Esophagus mucosa (tissue), 1 donor: ENCODE results near the gene PRR5. TPM values are rescaled to one million over a fixed set of nuclear protein-coding genes. Genes with fewer than 3 reads are reported as not detected.
"Not testable (repeated sequence)": the region's sequence is repeated elsewhere in the genome, so short reads cannot be mapped to it uniquely, and the experiment has no call there.

Experiments used
- ATAC-seq: fragments of 200-7000 bp; cut with Tn5 transposase; one replicate; pipeline ENCODE4 v1.9.1; 2020
- total RNA-seq: library from RNA; stranded (reverse); gene quantifications from one replicate; pipeline ENCODE4 v1.2.4, GENCODE V29; 2023
- donor health status: DM: yes; HTN: yes; CAD: no.

Gene PRR5
- total RNA-seq, 1 donor from 2014 or later = 11.1 TPM

- ATAC-seq = no peak
These were observed 28.6 kb upstream of the PRR5 start for GRCh38 chr22:44673406-44673805.

DNA sequence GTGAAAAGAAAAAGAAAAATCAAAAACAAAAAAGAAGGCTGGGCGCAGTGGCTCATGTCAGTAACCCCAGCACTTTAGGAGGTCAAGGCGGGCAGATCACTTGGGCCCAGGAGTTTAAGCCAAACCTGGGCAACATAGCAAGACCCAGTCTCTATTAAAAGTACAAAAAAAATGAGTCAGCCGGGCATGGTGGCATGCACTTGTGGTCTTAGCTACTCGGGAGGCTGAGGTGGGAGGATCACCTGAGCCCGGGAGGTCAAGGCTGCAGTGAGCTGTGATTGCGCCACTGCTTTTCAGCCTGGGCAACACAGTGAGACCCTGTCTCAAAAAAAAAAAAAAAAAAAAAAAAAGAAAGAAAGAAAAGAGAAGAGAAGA is 26.0 kb upstream of the PRR5 start:
- ATAC-seq = not testable (repeated sequence)

- ATAC-seq = peak; percentile 68
These were observed 25.3 kb upstream of the PRR5 start for GRCh38 chr22:44676441-44677352.

DNA sequence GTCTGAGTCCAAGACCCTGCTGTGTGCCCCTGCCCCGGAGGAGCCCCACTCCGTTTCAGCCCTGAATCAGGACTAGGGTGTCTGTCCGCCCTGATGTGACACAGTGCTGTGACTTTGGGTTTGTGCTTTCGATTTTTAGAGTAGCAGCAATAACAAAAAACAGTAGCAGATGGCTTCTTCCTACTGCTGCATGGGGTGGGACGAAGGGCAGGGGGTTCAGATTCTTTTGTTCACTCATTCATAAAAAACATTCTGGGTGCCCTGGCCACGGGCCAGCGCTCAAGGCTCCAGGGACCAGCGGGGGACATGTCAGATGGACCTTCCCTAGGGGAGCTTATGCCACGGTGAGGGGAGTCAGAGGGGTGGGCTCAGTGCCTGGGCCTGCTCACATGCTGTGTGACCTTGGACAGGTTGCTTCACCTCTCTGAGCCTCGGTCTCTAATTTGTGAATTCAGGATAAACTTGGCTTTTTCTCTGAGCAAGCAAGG is 24.6 kb upstream of the PRR5 start:
- ATAC-seq = no peak

DNA sequence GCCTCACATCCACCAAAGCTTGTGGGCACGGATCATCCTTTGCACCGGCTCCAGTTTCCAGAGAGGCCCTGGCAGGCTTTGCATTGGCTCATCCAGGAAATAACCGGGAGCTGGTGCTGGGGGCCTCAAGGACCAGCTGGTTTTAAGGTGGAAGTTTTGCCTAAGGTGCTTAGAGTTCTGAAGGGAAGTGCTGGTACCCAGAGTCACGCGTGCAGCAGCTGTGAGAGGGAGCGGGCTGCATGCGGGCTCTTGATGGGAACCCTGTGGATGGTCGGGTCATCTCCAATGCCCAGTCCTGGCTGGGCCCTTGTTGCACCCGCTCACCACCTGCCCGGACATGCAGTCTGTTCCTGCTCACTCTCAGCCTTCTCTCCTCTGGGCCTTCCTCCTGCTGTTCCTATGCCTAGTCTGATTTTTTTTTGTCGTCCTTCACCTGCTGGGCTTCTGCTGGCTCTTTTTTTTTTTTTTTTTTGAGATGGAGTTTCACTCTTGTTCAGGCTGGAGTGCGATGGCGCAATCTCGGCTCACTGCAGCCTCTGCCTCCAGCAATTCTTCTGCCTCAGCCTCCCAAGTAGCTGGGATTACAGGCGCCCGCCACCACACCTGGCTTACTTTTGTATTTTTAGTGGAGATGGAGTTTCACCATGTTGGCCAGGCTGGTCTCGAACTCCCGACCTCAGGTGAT is 24.0 kb upstream of the PRR5 start:
- ATAC-seq = no peak

- ATAC-seq = no peak
These were observed 23.3 kb upstream of the PRR5 start for GRCh38 chr22:44678556-44679305.

GRCh38 chr22:44679306-44679647 is 22.7 kb upstream of the PRR5 start:
- not testable (repeated sequence) for ATAC-seq

DNA sequence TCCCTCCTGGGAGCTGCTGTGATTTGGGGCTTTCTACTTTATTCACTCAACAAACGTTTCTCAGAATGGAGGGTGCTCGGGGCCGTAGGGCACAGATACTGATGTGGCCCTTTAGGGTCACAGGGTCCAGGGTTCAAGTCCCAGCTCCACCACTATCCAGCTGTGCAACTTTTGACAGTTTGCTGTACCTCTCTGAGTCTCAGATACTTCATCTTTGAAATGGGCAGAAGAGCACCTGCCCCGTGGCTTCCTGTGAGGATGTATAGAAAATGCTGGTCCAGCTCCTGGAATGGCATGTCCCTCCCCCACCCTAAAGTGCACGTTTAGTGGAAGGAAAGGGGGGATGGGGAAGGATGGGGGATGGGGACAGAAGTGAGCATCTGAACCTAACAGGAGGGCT is 21.9 kb upstream of the PRR5 start:
- no peak for ATAC-seq

DNA sequence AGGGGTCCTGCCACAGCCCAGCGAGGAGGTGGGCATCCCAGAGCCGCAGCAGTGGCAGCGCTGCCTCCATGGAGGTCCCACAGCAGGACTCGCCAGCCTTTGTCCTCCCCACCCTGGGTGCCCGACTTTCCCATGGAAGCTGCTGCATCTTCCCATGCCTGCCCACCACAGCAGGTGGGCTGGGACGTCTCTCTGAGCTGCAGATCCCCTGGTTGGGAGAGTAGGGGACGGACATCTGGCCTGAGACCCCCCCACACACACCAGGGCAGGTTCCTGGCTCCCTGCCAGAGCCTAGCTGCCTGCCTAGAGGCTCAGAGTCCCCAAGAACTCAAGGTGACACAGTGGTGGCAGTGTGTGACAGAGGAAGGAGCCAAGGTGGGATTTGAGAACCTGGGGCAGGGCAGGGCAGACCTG is 21.5 kb upstream of the PRR5 start:
- no peak for ATAC-seq

GRCh38 chr22:44682556-44683168 is 19.3 kb upstream of the PRR5 start:
- no peak for ATAC-seq

GRCh38 chr22:44683237-44683636 is 18.8 kb upstream of the PRR5 start:
- ATAC-seq = no peak

- no peak for ATAC-seq
These were observed 18.1 kb upstream of the PRR5 start for GRCh38 chr22:44683881-44684280.

GRCh38 chr22:44684506-44685383 is 17.3 kb upstream of the PRR5 start:
- ATAC-seq = peak; percentile 85

DNA sequence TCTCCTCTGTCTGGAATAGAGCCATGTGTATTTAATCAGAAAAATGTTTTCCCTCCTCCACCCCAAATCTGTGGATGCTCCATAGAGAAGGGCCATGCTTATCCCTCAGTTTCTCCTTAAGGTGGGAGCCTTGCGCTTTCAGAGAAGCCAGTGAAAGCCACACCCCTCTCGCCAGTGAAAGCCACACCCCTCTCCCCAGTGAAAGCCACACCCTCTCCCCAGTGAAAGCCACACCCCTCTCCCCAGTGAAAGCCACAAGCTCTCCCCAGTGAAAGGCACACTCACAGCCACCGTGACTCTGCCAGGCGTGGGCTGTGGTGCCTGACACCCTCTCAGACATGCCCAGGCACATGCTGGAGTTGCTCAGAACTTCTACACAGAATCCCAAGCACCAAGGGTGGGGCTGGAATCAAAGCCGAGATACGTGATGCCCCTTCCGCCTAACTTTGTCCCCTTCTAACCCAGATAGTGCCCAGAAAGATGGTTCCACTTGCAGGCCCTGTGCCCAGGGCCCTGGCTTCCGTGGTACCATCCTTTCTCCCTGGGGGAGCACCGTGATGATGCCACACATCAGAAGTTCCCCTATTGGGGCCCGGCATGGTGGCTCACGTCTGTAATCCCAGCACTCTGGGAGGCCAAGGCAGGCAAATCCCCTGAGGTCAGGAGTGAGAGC is 16.5 kb upstream of the PRR5 start:
- peak; percentile 94 for ATAC-seq

DNA sequence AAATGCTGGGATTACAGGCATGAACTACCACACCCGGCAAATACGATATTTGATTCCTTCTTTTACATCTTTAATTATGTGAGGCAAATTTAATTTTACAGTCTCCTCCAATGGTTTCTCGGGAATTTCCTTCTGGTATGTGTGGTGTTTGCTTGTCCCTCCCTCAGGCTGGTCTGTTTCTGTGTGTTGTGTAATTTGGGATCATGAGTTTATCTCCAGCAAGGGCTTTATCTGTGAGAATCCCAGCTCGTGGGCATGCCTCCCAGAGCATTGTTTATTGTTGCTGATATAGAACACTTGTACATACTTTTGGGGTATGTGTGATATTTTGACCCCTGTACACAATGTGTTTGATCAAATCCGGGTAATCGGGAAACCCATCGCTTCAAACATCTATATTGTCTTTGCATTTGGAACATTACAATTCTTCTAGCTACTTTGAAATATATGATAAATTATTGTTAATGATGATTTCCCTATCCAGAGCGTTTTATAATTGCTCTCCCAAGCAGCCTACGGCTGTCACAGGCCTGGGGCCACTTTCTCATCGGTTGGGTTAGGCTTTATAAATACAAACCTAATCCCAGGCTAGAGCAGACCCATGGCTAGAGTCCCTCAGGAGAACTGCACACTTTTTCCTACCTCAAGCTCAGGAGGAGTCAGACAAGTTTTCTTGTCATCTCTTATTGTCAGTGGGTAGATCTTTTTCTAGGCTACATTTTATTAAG is 15.0 kb upstream of the PRR5 start:
- no peak for ATAC-seq

DNA sequence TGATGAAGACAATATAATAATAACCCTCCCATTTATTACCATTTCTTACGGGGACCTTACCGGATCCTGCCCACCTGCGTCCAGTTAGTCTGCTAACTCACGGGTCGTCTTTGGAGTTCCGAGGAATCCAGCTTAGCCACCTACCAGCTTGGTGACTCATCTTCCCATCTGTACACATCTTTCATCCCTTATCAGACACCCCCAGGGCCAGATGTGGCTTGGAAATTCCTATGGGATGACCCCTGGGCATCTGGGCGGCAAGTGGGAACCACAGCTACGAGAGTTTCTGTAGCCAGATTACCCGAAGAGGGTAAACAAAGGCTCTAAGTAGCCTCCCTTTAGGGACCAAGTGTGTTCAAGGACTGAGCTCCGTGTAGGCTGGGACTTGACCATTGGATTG is 12.8 kb upstream of the PRR5 start:
- no peak for ATAC-seq

DNA sequence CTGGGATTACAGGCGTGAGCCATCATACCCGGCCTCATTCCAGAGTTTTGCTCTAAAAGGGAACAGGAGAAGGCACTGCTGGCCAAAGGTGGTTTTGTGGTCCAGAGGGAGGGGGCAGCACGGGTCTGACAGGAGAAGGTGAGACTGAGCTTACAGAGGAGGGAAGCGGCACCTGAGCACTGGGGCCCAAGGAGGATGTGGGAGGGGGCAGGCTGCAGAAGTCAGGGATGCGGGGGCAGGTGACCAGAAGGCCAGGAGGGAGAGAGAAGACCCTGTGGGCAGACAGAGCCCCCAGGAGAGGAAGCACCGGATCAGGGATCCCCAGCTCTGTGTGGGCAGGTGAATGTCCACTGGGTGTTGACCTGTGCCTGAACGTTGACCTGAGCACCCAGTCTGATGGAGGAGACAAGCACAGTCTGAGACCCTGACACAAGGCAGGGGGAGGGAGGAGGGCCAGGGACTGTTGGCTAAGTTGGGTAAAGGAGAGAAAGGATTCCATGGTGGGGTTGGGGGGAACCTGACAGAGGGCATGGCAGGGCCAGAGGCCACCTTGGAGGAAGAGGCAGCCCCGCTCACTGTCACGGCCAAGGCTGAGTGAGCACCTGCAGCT is 12.0 kb upstream of the PRR5 start:
- ATAC-seq = no peak

GRCh38 chr22:44691796-44692661 is 10.0 kb upstream of the PRR5 start:
- ATAC-seq = peak; percentile 77

DNA sequence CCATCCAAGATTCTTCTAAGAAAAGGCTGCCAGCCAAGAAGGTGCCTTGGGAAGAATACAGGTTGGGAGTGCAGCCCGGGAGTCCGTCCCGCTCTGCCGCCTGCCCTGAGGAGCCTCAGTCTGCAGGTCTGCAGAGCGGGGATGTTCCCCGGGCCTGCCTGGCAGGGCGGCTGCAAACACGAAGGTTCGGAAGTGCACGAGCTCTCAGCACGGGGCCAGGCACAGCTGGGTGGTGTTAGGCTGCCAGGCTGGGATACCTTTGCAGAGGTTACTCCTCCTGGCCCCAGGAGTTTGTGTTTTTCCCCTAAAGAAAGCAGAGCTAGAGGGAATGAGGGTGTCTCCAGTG is 9.4 kb upstream of the PRR5 start:
- peak; percentile 2 for ATAC-seq
